ENCODE measurements around the gene PCGF1.
A peak's percentile ranks its signal among the peaks of the same experiment; 100 is the strongest.

The PCGF1 gene

DNA sequence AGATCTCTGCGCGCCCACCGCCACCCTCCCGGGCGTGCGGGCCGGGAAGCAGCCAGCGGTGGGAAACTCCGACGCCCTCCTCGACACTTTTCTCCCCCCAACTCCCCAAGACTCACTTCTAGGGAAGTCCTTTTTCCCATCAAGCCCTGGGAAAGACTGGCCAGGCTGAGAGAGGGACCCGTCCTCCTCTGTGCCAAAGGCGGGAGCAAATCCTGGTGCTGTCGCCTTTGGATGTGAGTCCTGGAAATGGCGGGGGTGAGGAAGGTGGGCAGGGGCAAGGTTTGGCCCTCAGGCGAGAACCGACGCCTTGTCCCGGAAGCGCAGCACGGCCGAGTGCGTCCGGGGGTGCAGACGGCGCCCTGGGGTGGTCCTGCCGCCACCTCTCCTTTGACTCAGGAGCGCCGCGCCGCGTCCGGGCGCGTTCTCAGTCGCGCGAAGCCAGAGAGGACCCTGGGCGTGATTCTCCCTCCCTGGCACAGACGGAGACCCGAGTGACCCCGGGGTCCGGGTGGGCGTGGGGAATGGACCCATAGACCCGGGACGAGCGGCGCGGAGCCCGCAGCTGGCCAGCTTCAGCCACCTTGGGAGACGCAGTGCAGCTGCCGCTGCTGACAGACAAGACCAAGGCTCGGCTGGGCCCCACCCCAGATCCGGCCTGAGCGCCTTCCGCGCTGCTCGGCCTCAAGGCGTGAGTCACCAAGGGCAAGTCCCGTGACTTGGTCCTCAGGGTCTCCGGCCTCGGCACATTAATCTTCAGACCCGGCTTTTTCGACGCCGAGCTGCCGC is 4.6 kb downstream of the PCGF1 start:
- ChIA-PET POLR2A (interaction anchor here (0.6 to 1.5 kb wide), 7 partner anchors 20 to 87 kb away, joined by 3 to 11 read pairs (median 3); partner anchors contain the start of genes AUP1, CCDC142, DQX1 and HTRA2), CTCF (interaction anchor here (1.0 to 13.6 kb wide), 4 partner anchors 10 to 84 kb away, joined by 3 to 202 read pairs (median 20); partner anchors contain the start of genes CCDC142 and TTC31)
- peak overlapping the region; percentile 64 for H3K4me3 ChIP-seq (ENCODE audit: low read depth, low read length)
- no peak for DNase-seq (ENCODE audit: low read depth, low spot score)
- TF ChIP-seq, protein P1, sequence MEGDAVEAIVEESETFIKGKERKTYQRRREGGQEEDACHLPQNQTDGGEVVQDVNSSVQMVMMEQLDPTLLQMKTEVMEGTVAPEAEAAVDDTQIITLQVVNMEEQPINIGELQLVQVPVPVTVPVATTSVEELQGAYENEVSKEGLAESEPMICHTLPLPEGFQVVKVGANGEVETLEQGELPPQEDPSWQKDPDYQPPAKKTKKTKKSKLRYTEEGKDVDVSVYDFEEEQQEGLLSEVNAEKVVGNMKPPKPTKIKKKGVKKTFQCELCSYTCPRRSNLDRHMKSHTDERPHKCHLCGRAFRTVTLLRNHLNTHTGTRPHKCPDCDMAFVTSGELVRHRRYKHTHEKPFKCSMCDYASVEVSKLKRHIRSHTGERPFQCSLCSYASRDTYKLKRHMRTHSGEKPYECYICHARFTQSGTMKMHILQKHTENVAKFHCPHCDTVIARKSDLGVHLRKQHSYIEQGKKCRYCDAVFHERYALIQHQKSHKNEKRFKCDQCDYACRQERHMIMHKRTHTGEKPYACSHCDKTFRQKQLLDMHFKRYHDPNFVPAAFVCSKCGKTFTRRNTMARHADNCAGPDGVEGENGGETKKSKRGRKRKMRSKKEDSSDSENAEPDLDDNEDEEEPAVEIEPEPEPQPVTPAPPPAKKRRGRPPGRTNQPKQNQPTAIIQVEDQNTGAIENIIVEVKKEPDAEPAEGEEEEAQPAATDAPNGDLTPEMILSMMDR (IDR thresholded peaks at IDR 0.05; ENCODE audit: insufficient read depth, low read length, missing control alignments), result peak; percentile 55

DNA sequence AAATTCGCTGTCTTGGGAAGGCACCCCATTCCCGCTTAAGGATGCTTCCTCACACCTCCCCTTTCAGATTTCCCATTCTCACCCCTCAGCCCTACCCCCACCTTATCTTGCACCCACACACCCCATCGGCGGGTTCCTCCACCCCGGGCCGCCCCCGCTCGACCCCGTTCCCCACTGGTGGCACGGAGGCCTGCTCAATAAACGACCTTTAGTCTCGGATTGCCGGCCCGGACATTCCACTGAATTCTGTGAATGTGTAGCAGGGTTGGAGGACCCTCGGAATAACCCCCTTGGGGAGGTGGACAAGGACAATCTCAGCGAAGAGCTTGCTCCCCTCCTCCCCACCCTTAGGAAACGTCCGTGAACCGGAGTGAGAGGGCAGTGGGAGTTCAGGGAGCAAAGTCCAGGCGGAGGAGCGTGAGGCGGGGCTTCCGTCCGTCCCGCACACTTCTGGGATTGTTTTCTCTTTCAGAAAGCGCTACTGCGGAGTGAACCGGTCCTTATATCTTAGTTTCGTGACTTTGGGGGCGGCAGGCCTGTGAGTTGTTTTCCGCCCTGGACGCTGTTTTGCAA is 5.3 kb downstream of the PCGF1 start:
- CTCF ChIA-PET, result interaction anchor here (1.2 to 13.6 kb wide), 4 partner anchors 9 to 85 kb away, joined by 3 to 202 read pairs (median 22); partner anchors contain the start of genes CCDC142 and TTC31
- POLR2A ChIA-PET, result no interaction called here
- TF ChIP-seq, protein P1 (IDR thresholded peaks at IDR 0.05; ENCODE audit: insufficient read depth, low read length, missing control alignments), result no peak
- peak overlapping the region; percentile 64 for H3K4me3 ChIP-seq (ENCODE audit: low read depth, low read length)
- no peak for DNase-seq (ENCODE audit: low read depth, low spot score)

DNA sequence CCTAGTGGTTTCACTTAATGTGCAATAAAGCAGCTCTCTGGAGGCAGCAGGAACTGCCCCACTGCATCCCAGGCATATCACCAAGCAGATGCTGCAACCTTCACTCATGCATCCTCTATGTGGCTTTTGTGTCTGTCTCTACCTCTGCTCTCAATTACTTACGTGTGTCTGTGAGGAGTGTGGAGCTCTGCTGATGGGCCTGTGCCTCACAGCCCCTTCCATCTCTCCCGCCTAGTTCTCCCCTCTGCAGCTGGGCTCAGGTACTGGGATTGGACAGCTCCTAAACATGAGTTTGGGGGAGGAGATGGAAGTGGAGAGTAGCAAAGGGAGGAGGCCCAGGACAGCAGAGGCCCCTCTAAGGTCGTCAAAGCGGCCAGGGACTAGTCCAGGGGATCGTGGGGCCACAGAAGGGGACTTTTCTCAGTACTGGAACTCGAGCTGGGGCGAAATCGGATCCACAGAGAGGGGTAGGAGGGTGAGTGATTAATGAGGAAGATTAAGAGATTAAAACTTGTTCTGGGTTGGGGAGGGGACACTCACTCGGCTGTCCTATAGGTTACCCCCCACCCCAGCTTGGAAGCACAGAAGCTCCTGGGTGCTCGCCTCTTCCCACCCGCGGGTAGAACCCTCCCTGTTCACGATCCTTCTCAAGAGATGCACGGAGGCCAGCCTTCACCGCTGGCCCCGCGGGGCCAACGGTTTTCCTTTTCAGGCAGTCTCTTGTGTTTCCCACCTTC is 6.0 kb downstream of the PCGF1 start:
- DNase-seq (ENCODE audit: low read depth, low spot score), result no peak
- POLR2A ChIA-PET, result no interaction called here
- peak overlapping the region; percentile 29; the same call in 1 of the 2 replicates for H3K4me3 ChIP-seq (ENCODE audit: low read depth, low read length)
- TF ChIP-seq, protein P1 (IDR thresholded peaks at IDR 0.05; ENCODE audit: insufficient read depth, low read length, missing control alignments), result no peak
- CTCF ChIA-PET, result interaction anchor here (0.7 to 13.6 kb wide), 4 partner anchors 8 to 85 kb away, joined by 3 to 202 read pairs (median 16); partner anchors contain the start of genes CCDC142 and TTC31

DNA sequence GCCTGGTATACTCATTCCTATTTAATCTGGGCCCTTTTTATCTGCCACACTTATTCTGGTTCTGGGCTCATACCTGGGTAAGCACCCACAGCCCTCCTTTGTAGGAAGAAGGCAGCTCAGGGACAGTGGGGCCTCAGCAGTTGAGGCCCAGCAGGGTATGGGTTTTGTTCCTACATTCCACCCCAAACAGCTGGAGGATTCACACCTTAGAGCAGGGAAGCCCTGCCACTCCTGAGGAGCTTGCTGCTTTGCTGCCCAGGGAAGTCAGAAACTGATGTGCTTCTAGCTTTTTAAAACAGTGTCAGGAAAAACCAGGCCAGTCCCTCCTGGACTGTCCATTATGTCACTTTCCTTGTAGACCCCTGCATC is 6.9 kb downstream of the PCGF1 start:
- ChIA-PET CTCF (interaction anchor here (1.2 to 13.6 kb wide), 3 partner anchors 10 to 86 kb away, joined by 3 to 202 read pairs (median 29); partner anchors contain the start of genes CCDC142 and TTC31), POLR2A (interaction anchor here (1.1 to 1.3 kb wide), 2 partner anchors 18 to 28 kb away, joined by 3 to 5 read pairs; partner anchors contain the start of genes CCDC142, MRPL53 and TTC31)
- no peak for DNase-seq (ENCODE audit: low read depth, low spot score)
- TF ChIP-seq, protein P1 (IDR thresholded peaks at IDR 0.05; ENCODE audit: insufficient read depth, low read length, missing control alignments), result no peak
- no peak overlapping the region for H3K4me3 ChIP-seq (ENCODE audit: low read depth, low read length)

DNA sequence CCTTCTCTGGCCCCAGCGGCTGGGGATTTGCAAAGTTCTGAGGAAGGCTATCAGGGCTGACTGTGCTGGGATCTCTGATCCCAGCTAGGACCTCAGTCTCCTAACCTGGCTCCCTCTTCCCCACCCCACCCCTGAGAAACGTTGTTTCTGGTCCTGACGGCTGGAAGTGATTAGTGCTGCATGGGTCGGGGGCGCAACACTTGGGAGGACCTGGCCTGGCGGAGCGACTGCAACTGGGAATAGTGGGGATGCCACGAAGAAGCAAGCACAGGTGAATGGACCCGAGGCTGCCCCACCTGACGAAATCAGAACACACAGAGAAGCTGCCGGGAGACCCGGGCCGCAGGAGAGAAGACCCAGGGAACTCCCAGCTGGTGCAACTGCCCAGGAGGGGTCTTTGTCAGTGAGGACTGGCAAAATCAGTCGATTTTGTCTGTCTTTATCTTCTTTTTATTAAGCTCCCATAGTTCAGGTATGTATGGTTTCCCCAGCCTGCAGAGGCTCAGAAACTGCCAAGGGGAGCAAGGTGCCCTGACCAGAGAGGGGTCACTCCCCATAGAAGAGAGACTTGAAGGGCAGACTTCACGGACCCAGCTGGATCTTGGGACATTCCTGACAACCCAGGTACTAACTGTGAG is 7.4 kb downstream of the PCGF1 start:
- TF ChIP-seq, protein P1 (IDR thresholded peaks at IDR 0.05; ENCODE audit: insufficient read depth, low read length, missing control alignments), result no peak
- DNase-seq (ENCODE audit: low read depth, low spot score), result no peak
- no peak overlapping the region; the same call in 1 of the 2 replicates for H3K4me3 ChIP-seq (ENCODE audit: low read depth, low read length)
- CTCF ChIA-PET, result interaction anchor here (1.2 to 13.6 kb wide), 3 partner anchors 10 to 87 kb away, joined by 3 to 202 read pairs (median 29); partner anchors contain the start of genes CCDC142 and TTC31
- POLR2A ChIA-PET, result interaction anchor here (1.1 to 1.3 kb wide), 2 partner anchors 17 to 28 kb away, joined by 3 to 5 read pairs; partner anchors contain the start of genes CCDC142, MRPL53 and TTC31
